ENCODE results near the gene NRG2. TPM values are rescaled to one million over a fixed set of nuclear protein-coding genes. Genes with fewer than 3 reads are reported as not detected.
A peak's percentile ranks its signal among the peaks of the same experiment; 100 is the strongest.

Gene NRG2
- total and polyA plus RNA-seq, 10 donors: 0.83 to 7.7 (median 4.4) TPM

DNA sequence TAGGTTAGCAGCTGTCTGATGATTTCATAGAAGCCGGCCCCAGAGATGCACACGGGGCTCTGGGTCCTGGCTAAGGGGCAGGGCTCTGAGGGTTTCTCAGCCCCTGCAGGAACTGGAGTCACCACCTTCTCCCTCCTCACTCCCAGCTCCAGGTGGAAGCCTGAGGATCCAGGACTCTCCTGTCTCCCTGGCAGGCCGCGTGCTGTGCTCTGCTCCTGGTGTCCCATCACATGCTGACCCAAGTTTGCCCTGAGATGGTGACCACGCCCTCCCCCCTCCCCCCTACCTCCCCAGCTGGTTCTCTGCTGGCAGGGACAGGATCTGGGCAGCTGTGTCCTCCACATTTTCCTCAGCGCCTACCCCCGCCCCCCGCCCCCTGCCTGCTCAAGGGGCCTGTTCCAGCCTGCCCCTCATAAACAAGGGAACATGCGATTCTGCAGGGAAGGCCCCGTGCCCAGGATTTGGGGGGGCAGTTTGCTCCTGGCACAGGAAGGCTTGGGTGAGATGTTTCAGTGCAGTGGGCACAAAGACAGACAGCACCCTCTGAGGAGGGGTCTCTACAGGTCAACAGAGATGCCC lies 160.0 kb downstream of the NRG2 start:
- TF ChIP-seq CTCF (IDR thresholded peaks at IDR 0.05 in 8 of 11, conservative IDR thresholded peaks at IDR 0.05 in 3 of 11): no peak
- no peak for TF ChIP-seq POLR2AphosphoS5 (IDR thresholded peaks at IDR 0.05)
- TF ChIP-seq POLR2A (IDR thresholded peaks at IDR 0.05): no peak
- Histone ChIP-seq H3K36me3 (peaks cover 0 to 4% (median 0%) of the 10 kb centered on the region in 6 donors), H3K27me3 (replicated peaks in 1 of 7) (no peaks in the 10 kb centered on the region), H3K9me3 (no peaks in the 10 kb centered on the region), H3K4me3 (no peak overlapping the region), H3K27ac (no peak overlapping the region), H3K4me1 (peaks cover 0 to 5% (median 0%) of the 10 kb centered on the region in 6 donors)
- peak; percentile 62 for DNase-seq
- WGBS, 5 donors: 67 to 82% (median 72%) methylated on average over 8 to 10 of the region's 10 CpGs
- intact Hi-C loops (cut with DNase I; ENCODE audit: low total_unique reads): no loop called here

GRCh38 chr5:139882316-139882715 lies 160.8 kb downstream of the NRG2 start:
- DNase-seq: no peak
- no peak for TF ChIP-seq CTCF (IDR thresholded peaks at IDR 0.05 in 8 of 11, conservative IDR thresholded peaks at IDR 0.05 in 3 of 11)
- Histone ChIP-seq H3K4me3 (no peak overlapping the region), H3K4me1 (peaks cover 0 to 5% (median 0%) of the 10 kb centered on the region in 6 donors), H3K9me3 (no peaks in the 10 kb centered on the region), H3K36me3 (peaks cover 0 to 4% (median 0%) of the 10 kb centered on the region in 6 donors), H3K27me3 (replicated peaks in 1 of 7) (no peaks in the 10 kb centered on the region), H3K27ac (no peak overlapping the region)
- intact Hi-C loops (cut with DNase I; ENCODE audit: low total_unique reads): no loop called here
- 67 to 91% (median 74%) methylated on average over 3 of the region's 3 CpGs for WGBS, 5 donors

- peak; percentile 47 for DNase-seq
- intact Hi-C loops (cut with DNase I; ENCODE audit: low total_unique reads): no loop called here
- Histone ChIP-seq H3K27me3 (replicated peaks in 1 of 7) (no peaks in the 10 kb centered on the region), H3K4me1 (peaks cover 0 to 5% (median 0%) of the 10 kb centered on the region in 6 donors), H3K4me3 (peak overlapping the region in 1 of 8 donors; percentile 18), H3K9me3 (peaks cover 0 to under 1% (median 0%) of the 10 kb centered on the region in 8 donors), H3K27ac (no peak overlapping the region), H3K36me3 (peaks cover 0 to 4% (median 0%) of the 10 kb centered on the region in 6 donors)
- no peak for TF ChIP-seq POLR2A (IDR thresholded peaks at IDR 0.05)
- peak in 1 of 3 donors; percentile 20 for TF ChIP-seq POLR2AphosphoS5 (IDR thresholded peaks at IDR 0.05)
- 76 to 89% (median 79%) methylated on average over 4 to 5 of the region's 5 CpGs for WGBS, 5 donors
These were observed 161.9 kb downstream of the NRG2 start for GRCh38 chr5:139881143-139881733.

DNA sequence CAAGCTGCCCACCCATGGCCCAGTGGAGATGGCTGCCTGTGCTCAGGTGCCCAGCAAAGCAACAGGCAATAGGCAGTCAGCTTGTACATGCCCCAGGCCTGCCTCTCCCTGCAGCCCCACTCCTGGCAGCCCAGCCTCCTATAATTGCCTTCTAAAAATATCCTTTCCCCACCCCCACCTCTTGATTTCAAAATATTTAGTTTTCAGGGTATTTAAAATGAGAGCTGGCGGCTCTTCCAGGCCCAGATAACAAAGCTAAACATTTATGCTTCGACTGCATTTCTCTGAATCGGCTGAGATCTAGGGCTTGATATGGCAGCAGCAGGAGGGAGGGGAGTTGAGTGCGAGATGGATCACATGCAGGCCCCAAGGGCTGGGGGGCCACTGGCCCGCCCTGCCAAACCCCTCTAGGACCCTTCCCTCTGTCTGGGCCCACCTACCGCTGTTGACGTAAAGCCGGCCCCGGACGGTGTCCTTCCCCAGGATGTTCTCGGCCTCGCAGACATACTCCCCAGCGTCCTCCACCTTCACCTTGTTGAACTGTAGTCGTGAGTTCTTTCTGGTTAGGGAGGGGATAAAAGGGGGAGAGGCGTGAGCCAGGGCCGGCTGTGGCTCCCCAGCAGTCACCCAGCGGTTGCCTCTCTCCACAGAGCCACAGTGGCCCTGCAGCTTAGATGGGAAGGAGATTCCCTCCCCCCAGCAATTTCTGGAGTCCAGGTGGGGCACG lies 162.5 kb downstream of the NRG2 start:
- intact Hi-C loops (cut with DNase I; ENCODE audit: low total_unique reads): no loop called here
- no peaks in the 10 kb centered on the region for H3K27me3 ChIP-seq (replicated peaks in 1 of 7)
- WGBS, 5 donors: 76 to 85% (median 82%) methylated on average over 7 to 18 of the region's 18 CpGs
- peaks cover 0 to 4% (median 0%) of the 10 kb centered on the region in 6 donors for H3K36me3 ChIP-seq
- TF ChIP-seq POLR2A (IDR thresholded peaks at IDR 0.05) (no peak), POLR2AphosphoS5 (IDR thresholded peaks at IDR 0.05) (no peak), CTCF (IDR thresholded peaks at IDR 0.05 in 8 of 11, conservative IDR thresholded peaks at IDR 0.05 in 3 of 11) (no peak)
- DNase-seq: peak; percentile 53
- no peak overlapping the region for H3K27ac ChIP-seq
- peaks cover 0 to 5% (median 0%) of the 10 kb centered on the region in 6 donors for H3K4me1 ChIP-seq
- H3K4me3 ChIP-seq: peak overlapping the region in 1 of 8 donors; percentile 18
- peaks cover 0 to 6% (median 0%) of the 10 kb centered on the region in 8 donors for H3K9me3 ChIP-seq
